SKM-1 treated with dmso at 0.1 percent for 144 hours (cell line): ENCODE measurements around the gene TCF7L2.

Experiments used
- DNase-seq: peaks from one replicate; lab custom pipeline; 2025; ENCODE audit not compliant: unreplicated experiment; lab: John Stamatoyannopoulos, UW

Gene TCF7L2

DNA sequence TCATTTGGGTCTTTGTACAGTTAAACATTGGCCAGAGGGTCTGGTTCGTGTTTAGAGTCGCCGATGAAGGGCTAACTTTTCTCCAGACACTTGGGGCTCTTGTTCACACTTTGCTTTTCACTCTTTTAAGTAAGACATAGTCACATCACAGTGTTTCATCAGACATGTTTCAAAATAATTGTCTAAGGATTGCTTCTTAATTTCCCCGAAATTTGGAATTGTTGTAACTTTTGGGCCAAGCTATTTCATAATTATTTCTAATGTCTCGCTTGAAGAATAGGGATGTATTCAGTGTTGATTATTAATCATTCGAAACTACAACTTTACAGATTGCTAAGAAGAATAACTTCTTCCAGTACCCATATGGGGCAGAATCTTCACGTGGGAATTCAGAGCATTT is 92.8 kb downstream of the TCF7L2 start:
- DNase-seq, result no peak

DNA sequence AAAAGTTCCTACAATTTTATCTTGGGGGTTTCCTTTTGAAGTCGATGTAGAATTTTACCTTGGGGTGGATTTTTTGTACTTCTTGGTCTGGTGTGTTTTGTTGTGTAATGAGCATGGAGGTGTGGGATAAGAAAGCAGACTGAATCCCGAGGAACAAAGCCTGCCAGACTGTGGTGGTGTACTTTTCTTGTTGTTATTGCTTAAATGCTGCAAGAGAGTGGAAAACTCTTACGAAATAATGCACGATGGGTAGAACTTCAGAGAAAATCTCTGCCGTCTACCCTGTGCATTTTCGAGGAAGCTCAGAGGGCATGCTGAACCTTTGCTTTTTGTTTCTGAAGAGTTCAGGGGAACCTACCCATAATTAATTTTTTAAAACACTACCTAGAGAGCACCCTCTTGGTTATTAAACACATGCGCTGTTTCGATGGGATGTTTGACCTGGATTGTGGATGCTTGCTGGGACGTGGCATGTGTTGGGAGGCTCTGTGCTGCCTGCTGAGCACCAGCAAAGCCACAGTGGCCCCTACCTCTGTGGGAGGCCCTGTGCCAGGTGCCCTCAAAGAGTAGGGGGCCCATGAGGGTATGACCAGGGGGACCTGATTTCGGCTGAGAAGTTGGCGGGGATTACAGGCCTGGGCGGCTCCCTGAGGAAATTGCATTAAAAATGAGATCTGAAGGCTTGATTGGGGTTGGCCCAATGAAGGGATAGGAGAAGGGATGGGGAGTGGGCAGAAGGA is 94.1 kb downstream of the TCF7L2 start:
- no peak for DNase-seq

DNA sequence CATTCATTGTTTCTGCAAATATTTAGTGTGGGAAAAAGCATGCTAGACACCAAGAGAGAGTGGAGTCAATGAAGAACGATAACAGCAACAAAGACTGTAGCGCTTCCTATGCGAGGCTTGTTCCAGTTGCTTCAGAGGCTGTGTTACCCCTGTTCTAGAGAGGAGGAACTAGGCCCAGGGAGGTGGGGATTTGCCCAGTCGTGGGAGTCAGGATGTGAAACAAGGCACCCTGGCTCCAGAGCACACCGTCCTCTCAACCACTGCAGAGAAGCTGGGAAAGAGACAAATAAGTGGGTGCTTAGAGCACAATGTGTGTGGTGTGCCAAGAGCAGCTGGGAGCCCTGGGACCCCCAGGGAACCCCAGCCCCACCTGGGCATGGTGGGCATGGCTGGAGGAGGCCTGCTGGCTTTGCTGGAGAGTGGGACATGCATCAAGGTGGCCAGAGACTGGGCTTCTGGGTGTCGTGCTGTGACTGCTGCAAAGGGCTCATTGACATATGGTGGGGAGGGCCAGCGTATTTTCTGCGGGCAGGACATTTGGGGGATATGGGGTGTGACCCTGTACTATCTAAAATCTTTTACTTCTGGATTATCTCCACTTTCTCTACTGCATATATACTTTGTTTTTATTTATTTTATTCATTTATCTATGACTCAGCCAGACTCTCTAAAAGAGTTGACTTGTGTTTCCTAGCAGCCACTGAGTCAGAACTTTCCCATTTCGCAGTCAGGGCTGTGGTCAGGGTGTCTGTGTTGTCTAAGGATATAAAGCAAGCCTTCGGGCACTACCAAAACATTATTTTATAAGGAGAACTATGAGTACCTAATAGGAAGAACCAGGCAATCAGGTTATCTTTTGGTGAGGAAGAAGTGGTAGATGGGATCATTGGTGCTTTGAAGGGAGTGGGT is 95.4 kb downstream of the TCF7L2 start:
- DNase-seq, result no peak

DNA sequence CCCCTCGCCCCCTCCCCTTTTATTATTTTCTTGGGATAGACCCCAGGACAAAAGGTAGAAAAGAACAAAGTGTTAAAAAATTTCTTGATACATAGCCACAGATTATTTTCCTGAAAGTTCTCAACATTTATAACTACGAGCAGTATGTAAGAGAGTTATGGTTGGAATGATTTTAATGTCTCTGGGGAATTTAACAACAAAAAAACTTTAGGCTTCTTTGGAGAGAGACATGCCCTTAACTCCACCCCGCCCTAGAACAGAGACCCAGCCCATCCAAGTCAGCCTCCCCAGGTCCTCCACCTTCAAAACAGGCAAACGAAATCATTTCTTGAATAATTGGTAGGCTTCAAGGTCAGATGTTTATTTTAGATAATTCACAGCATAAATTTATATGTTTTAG is 97.1 kb downstream of the TCF7L2 start:
- no peak for DNase-seq

DNA sequence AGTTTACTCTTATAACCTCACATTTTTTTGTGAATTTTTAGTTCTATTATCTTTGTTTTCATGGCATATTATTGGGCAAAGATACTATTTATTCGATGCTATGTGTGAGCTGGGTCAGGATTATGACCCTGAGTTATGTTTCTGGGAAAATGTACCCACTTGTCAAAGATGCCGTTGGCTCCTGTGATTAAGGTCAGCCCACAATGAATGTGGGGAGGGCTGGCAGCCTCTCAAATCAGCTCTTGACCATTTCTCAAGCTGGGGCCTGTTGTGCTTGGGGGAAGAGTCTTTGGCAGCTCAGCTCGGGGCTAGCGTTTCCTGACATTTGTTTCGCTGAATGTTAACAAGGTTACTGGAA is 97.5 kb downstream of the TCF7L2 start:
- DNase-seq, result no peak

DNA sequence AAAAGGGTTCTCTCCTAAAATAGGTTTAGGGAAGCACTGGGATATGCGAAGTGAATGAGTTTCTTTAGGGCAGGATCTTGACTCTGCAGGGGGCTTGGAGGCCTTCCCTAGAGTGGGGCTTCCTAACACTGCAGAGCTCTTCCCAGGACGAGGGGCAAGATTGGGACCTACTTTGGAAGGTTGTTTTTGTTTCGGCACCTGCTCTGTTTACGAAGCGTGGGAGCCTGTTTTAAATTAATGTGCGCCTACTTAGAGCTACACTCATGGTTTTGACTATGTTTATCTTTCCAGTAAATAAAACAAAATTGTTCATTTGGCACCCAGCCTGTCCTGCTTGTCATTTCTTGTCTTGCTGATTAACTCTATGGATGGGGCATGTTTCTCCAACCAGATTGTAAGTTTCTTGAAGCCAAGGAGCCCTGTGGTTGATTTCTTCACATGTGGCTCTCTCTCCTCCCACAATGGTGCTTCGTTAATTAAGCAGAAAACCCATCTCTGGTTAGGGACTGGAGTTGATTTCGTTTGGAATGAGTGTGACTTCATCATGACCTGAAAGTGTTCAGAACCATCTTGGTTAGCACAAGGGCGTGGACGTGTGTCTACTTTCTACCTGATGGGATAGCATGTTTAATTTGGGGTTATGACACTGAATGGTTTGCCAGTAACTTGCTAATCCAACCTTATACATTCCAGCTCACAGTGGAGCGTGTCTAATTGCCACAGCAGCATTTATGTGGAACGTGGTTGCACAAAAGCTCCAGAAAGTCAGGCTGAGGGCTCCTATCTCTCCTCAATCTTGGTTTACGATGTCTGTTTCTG is 98.1 kb downstream of the TCF7L2 start:
- DNase-seq, result no peak

DNA sequence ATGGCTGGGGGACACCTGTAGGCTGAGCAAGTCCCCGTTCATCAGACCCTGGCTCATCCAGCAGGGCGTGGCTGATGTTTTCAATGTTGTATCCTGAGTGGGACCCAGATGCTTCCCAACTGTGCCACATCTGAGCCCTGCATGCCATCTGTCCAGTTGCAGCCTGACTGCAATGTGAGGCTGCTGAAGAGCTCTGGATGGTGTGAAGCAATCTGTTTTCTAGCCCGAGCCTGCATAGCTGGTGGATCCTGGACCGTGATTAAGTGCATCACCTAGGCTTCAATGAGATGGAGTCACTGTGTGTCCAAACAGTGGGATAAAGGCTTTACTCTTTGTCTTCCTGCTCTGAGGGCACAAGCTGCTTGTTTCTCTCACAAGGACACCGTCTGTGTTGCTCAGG is 99.8 kb downstream of the TCF7L2 start:
- no peak for DNase-seq

DNA sequence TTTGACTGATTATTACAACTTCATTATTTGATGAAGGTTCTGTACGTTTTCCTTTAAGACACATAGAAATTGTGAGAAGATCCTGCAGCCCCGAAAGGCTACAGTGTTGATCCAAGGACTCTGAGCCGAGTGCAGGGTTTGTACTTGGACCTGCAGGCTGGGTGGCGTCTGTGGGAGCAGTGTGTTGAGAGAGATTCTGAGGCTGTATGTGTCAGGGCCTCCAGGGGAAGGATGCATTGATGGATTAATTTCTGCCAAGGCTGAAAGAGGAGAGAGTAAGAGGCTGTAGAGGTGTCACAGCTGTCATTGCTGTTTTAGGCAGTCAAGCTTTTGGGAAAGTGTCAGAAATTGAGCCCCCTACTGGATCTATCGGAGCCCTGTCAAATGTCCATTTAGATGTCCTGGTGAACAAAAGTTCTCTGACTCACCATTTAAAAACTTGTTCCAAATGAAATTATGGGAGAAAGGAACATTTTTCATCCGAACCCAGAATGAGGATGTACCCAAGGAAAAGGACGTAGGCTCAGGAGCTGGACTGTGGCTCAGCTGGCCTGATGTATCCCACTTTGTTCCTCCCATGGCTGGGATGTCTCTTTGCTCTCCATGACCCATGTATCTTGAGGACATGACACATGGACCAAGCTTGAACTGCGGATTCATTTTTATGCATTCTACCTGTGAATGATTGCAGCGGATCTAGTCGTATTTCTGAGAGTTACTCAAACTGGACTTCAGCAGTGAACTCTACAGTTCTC is 102.2 kb downstream of the TCF7L2 start:
- DNase-seq, result no peak

DNA sequence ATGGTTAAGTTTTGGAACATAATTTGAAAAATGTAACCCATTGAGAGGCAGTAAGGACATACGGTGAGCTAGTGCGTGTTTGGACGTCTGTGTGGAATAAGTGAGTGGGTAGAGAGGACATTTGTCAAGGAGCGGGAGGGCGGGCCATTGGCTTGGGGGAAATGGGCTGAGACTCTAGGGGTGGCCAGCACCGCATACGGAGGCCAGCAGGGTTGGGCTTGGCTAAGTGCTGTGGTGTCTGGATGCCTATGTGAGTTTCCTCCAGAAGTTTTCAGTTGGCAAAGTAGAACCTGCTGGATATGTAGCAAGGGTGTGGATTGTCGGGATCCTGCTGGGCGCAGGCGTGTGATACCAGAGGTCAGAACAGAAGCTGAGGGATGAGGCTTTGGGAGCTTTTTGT is 103.0 kb downstream of the TCF7L2 start:
- DNase-seq, result no peak

DNA sequence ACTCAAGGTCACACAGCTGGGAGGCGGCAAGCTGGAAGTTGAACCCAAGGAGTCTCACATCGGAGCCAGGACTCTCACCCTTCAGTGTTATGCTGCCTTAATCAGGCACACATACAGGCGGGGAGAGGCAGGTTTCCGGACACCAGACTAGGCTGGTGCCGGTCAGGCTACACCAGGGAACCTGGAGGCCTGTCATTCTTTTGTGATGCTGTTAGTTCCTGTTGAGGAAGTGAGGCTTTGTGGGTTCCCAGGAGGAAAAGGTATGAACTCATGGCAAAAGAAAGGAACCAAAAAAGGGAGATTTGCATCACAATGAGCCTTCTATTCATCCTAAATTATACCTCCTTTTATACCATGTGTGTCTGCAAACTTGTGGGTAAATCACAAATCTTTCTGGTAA is 103.8 kb downstream of the TCF7L2 start:
- DNase-seq, result no peak

DNA sequence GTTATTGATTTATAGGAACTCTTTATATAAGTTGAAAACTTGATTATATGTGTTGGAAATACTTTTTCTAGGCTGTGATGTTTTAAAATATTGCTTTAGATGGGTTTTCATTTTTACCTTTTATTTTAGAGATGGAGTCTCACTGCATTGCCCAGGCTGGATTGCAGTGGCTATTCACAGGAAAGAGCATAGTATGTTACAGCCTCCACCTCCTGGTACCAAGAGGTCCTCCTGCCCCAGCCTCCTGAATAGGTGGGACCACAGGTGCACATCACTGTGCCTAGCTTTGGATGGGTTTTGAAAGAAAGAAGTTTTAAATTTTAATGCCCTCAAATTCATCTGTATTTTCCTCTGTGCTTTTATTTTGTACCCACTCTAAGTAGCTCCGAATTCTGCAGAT is 105.4 kb downstream of the TCF7L2 start:
- no peak for DNase-seq

DNA sequence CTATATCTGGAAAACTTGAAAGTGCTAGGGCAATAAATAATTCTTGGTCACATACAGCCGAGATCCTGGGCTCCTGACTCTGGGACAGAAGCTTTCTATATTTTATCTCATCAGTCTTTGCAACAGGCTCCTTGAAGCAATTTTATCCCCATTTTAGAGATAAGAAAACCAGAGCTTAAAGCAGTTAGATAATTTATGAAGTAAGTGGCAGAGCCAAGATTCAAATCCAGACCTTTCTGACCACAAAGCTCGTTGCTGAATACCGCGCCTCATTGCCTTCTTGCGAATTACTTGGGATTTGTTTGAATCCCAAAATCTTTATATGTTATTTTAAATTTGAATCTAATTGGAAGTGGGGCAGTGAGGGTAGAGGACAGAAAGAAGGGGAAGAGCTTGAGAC is 106.0 kb downstream of the TCF7L2 start:
- no peak for DNase-seq

DNA sequence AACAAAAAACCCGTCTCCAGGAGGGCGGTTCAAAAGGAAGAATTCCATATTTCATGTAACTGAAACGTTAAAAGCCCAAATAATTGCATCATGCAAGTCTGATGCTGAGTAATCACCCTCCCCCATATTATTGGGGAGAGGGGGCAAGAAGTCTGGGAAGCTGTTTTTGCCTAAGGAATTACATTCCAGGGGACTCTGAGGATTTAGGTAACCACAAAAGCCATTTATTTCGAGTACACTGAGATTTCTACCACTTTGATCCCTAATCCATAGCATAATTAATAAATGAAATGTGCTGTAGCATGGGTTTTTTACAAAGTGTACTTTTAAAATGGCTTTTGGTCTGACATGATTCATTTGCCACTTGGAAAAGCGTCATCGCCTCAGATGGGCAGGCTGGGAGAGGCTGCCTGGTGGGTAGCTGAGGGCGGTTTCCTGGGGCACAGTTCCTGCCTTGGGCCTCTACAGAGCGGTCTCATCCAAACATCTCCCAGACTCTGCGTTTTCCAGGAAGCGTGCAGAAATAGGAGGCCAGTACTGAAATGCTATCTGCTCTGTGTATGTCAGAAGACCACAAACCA is 106.5 kb downstream of the TCF7L2 start:
- no peak for DNase-seq

DNA sequence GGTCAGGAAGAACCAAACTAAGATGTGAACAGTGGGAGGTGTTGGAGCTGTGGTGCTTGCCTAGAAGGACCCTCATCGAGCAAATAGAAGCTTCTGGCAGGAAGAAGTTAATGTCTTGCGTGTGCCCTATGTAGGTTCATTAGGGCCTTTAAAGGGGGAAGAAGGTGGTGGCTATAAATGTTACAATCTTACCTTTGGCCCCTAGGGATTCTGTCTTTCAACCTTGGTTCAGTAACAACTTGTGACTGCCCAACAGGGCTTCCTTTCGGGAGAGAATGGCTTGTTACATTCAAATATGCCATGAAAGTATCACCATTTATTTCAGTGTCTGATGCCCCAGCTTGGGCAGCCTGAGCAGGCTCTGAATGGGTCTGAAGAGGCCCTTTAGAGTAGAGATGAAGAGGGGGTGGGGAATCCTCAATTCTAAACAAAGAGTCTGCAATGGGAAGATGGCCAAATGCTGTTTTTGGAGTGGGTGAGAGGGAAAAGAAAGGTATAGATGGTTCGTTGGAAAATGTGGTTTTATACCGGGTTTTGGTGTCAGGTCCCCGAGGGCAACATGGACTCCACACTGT is 108.0 kb downstream of the TCF7L2 start:
- no peak for DNase-seq

DNA sequence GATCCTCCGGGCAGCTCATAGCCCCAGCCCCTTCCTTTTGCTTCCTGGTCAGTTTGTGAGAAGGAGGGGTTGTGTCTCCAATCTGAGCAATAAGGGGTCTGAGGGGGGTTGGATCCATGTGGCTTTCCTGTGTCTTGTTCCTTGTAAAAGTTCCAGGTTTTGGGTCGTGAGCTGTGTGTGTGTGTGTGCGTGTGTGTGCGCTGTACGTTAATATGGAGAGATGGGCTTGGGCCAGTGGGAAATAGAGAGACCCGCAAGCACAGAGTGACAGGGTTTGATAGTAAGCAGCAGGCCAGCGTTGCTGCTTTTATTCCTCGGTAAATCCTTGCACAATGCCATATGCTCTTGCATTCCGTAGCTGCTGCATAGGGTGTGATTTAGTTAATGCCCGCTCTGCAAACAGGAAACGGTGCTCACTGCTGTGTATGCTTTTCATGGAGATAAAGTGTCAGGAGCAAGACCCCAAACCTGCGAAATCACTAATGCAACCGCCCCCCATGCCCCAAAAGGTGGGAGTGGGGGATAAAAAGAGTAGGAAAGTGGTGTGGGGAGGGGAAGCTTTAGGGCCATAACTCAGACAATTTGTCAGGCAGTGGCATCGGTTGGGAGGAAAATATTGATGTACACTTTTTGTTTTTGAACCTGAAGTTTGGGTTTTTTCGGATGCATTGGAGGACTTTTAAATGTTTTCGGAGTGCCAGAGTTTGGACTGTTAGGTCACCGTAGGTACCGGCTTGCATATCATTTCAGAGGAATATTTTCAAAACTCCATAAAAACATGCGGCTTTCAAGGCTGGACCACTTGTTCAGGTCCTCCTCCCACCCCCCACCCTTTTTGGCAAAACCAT is 108.7 kb downstream of the TCF7L2 start:
- DNase-seq, result no peak

DNA sequence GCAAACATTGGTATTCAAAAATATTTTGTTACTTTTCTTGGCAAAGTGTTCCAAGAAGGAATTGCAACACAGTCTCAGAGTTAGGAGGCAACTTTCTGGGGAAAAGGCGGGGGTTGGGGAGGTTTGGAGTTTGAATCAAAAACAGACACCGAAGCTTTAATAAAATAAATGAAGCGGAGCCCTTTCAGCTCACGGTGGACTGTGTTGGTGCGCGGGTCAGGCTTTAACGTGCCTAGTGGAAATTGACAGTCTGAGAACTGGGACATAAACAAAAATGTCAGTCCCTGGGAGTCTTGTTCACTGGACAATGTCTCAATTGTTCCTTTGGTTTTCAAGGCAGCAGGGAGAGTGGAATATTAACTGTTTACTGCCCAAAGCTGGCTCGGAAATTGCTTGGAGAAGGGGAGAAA is 109.3 kb downstream of the TCF7L2 start:
- no peak for DNase-seq

DNA sequence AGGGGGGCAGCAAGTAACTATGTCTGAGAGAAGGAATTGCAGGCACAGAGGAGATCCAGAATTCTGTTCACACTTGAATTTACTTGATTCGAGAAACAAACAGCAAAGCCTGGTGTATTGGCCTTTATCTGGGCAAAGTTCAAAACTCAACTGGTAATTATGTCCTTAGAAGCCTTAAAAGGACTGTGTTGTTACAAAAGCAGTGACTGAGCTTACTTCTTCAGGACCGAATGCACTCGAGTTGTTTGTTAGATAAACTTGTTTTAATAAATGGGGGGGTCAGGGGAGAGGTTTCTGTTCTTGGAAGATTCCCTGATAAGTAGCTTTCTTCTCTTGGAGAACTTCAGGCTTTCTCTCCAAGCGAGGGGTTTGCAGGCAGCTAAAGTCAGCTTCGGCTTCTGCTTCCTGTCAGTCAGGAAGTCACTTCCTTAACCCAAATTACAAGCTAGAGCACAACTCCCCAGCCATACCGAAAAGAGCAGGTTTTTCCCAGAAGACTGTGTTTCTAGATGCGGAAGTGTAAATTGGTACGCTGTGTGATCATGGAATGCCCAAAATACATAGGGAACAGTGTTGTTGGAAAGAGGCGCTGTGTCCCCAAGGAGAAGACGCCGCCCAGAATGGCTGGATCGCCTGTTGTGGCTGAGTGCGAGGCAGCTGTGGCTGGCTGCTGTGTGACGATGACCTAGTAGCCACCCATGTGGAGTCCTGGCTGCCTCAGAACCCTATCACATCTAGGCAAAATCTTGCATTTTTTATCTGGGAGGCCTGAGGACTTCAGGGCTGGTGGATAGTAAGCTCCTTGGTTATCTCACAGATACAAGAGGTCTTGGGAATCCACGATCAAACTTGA is 110.4 kb downstream of the TCF7L2 start:
- DNase-seq, result no peak

DNA sequence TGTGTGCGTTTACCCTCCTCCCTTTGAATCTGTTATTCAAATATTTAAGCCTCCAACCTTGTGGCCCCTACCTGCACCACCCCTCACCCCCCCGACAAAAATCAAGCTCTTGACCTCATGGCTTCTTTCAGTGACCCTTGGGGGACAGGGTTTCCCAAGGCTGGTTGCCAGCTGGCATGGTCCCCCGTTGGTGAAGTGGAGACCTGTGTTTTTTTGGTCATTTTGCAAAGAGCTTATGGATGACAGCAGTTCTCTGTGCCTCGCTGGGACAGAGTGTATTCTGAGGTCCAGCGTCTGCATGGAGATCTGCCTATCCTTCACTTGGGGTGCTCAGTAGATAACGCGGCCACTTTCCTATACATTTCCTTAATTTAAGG is 111.0 kb downstream of the TCF7L2 start:
- no peak for DNase-seq
